GM12873 (cell line): ENCODE data around the gene SLC6A1.

Experiments
- CTCF ChIP-seq: IDR thresholded peaks from 2 replicates; pipeline ENCODE4 v1.5.1; 2012; ENCODE audit warnings: low read depth, mild to moderate bottlenecking, moderate library complexity, low read length, control low read depth; ENCODE audit not compliant: insufficient read depth; ENCODE audit errors: missing control alignments

SLC6A1 gene

GRCh38 chr3:10972072-10972782 is 20.3 kb upstream of the SLC6A1 start:
- TF ChIP-seq CTCF: no peak

DNA sequence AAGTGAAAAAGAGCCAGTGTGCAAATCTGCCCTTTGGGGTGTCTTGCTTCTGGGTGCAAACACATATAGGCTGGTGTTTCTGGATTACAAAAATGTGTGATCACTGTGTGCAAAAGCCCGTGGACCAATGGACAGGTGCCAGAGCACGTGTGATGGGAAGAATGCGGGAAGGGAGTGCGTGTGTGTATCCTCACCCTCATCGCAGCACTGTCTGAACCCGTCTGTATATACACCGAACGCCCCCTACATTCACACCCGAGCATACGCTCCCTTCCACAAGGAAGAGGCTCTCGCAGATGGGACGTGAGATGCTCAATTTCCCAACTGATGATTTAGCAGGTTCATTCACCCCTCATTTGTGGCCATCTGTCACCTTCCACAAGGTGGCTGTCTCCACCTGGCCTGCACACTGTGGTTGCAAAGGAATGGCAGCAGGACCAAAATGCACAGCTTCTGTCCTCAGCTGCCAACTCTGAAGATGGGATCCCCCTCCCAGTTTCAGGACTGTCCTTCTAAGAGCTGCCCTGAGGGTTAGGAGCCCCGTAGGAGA is 19.4 kb upstream of the SLC6A1 start:
- TF ChIP-seq CTCF: no peak

GRCh38 chr3:10974131-10974530 is 18.4 kb upstream of the SLC6A1 start:
- no peak for TF ChIP-seq CTCF

GRCh38 chr3:10974746-10975375 is 17.7 kb upstream of the SLC6A1 start:
- TF ChIP-seq CTCF: no peak

DNA sequence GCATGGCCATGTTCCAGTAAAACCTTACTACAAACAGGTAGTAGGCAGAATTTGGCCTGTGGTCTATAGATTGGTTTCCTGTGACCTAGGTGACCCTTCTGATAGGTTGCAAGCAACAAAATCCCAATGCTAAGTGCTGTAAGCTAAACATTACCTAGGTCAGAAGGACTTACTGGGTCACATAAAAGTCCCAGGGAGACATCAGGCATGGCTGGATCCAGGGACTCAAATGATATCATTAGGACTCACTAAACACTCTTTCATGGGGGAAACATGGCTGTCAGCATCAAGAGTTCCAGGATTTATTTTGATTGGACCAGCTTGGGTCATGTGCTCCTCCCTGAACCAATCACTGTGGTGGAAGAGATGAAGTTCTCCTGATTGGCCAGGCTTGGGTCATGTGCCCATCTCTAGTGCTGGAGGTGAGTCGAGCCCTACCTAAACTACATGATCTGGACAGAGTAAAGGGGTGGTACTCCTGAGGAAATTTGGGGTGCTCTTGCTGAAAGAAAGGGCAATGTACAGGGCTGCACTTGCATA is 16.8 kb upstream of the SLC6A1 start:
- no peak for TF ChIP-seq CTCF

DNA sequence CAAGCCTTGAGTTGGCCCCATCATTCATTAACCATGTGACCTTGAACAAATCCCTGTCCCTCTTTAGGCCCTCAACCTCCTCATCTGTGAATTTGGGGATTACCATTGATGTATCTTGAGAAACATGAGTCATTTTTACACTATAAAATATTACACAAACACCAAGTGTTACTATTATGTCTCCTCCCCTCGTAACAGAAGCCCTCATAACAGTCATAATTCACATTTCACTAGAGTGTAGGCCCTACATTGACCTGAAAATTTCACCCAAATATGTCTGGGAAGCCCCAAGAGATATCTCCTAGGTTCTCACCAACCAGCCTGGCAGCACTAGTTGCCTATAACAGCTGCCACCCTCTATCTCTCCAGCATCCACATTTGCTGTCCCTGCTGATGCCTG is 15.8 kb upstream of the SLC6A1 start:
- no peak for TF ChIP-seq CTCF

DNA sequence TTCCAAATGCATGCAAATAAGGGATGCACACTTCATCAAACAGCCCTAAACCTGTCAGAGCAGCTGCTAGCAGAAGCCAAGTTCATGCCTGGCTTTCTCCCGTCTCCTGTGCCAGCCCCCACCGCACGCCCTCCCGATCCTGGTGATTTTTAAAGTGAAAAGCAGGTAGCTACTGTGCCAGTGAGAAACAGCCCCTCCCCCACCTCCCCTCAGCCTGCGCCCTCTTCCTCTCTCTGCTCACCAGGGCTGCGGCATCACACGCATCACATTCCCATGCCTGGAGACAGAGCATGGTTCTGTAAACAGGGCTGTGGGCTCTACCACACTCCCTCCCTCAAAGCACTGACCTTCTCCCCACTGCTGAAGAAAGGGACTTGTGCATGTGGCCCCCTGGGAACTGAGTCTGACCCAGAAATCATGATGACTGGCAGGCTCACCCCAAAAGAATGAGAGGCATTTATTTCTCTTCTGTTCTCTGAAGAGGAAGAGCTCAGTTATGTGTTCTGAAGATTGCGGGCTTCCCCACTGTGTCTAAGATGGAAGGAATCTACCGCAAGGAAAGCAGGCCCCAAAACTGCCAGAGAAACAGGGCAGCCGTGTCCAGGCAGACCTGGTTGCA is 14.5 kb upstream of the SLC6A1 start:
- no peak for TF ChIP-seq CTCF
